GM19324 (cell line): Measurements from ENCODE around the gene TFCP2.
"Not testable (repeated sequence)": the region's sequence is repeated elsewhere in the genome, so short reads cannot be mapped to it uniquely, and the experiment has no call there.

Experiments used
- ATAC-seq: cut with Tn5 transposase; IDR thresholded peaks from one replicate; pipeline ENCODE4 v1.9.1; 2021; ENCODE audit warnings: mild to moderate bottlenecking, moderate library complexity; ENCODE audit not compliant: unreplicated experiment, low FRiP score

TFCP2 gene

DNA sequence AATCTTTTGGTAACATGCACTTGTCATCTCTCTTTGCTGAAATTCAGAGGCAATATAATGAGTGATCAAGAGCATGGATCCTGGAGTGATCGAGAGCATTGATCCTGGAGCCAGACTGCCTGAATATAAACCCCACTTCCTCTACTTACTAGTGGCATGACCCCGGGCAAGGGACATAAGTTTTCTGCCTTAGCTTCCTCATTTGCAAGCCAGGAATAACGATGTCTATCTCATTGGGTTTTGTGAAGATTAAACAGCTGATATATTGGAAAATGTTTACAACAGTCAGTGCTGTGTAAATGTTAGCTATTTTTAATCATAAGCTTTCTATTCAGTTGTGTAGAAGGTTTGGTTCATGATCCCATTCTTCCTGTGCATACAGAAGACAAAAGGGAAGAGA, 87.2 kb downstream of the TFCP2 start:
- no peak for ATAC-seq

- peak; percentile 95 for ATAC-seq
Observed at GRCh38 chr12:51083126-51083833, 89.7 kb downstream of the TFCP2 start, which contains the start of gene CSRNP2. Gene CSRNP2, minus strand, starts transcription at chr12:51083596. Its CDS starts 7,035 bp downstream, at chr12:51076561.

- ATAC-seq = no peak
Observed at GRCh38 chr12:51082561-51083125, 90.3 kb downstream of the TFCP2 start.

DNA sequence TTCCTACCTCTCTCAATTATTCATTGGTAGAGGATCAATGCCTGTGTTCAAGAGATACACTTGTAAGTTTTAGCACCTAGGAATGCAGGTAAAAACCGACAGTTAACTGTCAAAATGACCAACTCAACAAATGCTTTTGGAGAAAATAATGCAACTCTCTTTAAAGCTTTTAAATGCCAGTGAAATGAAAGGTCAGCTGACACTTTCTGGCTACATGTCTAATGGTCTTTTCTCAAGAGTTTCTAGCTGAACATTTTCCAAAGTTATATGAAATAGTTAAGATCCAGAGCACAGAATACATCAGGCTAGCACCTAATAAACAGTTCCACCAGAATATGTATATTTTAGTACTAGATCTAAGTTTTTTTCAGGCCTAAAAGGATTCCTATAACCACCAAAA, 91.5 kb downstream of the TFCP2 start:
- no peak for ATAC-seq

GRCh38 chr12:51080136-51080535, 92.8 kb downstream of the TFCP2 start:
- no peak for ATAC-seq

DNA sequence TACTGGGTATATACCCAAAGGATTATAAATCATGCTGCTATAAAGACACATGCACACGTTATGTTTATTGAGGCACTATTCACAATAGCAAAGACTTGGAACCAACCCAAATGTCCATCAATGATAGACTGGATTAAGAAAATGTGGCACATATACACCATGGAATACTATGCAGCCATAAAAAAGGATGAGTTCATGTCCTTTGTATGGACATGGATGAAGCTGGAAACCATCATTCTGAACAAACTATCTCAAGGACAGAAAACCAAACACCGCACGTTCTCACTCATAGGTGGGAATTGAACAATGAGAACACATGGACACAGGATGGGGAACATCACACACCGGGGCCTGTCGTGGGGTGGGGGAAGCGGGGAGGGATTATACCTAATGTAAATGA, 94.1 kb downstream of the TFCP2 start:
- ATAC-seq = not testable (repeated sequence)

DNA sequence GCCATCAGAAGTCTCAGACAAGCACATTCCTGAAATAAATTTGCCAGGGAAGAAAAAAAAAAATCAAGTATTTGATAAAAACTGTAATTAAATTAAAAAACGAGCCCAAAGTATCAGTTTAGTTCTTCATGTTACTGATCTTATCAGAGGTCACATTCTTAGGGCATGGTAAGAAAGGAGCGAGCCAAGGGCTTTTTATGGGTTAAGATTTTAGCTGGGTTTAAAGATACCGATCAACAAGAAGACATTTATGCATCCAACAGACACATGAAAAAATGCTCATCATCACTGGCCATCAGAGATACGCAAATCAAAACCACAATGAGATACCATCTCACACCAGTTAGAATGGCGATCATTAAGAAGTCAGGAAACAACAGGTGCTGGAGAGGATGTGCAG, 94.6 kb downstream of the TFCP2 start:
- not testable (repeated sequence) for ATAC-seq

DNA sequence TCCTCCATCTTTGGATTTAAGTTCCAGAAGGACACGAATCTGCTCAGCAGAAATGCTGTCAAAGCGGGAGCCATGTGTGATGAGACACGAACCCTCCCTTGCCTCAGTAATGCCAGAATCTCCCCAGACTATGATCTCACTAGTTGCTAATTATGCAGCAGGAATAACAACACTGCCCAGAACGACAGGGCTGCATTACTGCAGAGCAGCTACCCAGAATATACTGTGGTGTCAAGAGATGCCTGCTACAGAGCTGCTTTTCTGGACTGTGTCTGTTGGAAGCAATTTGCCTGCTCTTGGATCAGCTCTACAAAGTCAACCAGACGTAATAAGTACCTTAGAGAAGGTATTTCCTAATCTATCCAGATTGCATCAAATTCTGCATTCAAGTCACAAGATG, 95.0 kb downstream of the TFCP2 start:
- ATAC-seq = no peak

DNA sequence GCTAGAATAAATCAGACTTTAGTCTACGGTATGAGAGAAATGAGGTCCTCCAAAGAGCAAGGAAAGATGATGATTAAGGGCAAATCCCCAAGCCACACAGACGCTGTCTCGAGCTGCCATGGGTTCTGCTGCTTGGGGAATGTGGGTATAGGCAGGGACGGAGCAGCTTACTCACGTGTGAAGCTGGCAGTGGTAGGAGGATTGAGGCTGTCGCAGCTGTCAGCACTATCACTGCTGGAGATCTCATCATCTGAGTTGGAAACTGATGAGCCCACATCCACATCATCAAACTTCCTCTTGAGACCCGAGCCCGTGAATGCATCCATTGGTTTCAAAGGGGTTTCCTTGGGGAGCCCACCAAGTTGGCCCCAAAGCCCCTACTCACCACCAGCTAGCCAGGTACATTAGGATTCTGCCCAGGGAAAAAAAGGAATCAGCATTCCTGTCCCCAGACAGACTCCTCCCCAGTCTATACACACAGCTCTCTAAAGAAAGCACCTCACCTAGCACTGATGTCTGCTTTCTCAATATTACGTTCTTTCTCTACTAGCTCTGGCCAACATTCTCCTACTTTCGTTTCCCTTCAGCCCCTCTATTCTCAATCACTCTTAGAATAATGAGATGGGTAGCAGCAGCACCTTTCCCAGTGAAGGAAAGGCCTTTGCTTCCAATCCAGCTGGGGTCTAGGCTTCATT, 96.6 kb downstream of the TFCP2 start:
- ATAC-seq = no peak

- ATAC-seq = no peak
Observed at GRCh38 chr12:51075390-51075789, 97.5 kb downstream of the TFCP2 start.

DNA sequence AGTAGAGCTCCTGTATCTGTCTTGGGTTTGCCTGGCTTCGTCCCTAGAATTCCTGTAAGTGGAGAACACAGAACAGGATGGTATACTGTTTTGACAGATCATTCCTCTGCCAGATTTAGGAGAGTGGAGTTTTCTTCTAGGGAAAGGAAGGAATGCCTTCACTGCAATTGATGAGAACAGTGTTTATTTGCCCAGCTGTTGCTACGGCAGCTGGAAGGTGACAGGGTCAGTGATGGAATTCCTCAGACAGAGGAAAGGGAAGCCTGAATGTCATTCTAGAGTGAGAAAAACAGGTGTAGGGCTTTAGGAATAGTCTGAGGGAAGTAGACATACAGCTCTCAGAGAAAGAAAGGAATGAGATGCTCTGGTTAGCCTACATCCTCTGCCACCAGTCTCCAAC, 101.3 kb downstream of the TFCP2 start:
- no peak for ATAC-seq

GRCh38 chr12:51070004-51070403, 102.9 kb downstream of the TFCP2 start:
- ATAC-seq = no peak

- no peak for ATAC-seq
Observed at GRCh38 chr12:51067771-51068170, 105.2 kb downstream of the TFCP2 start.

- no peak for ATAC-seq
Observed at GRCh38 chr12:51067229-51067628, 105.7 kb downstream of the TFCP2 start.

GRCh38 chr12:51065530-51065929, 107.4 kb downstream of the TFCP2 start:
- no peak for ATAC-seq

- ATAC-seq = no peak
Observed at GRCh38 chr12:51062631-51063397, 110.1 kb downstream of the TFCP2 start.

DNA sequence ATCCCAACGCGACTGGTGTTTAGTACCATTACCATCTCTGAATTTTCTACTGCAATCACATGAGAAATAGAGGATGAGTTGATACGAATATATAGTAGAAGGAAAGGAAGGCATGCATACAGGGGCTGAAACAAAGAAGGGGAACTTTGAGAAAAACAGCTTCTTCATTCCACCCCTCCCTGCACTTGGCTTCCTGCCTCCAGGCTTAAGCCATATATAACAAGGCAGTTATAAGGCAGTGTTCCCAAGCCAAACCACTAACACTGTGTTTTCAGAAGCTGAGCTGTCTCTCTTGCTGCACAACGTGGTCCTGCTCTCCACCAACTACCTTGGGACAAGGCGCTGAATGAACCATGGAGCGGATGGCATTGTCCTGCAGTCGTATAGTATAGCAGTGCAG, 113.8 kb downstream of the TFCP2 start:
- ATAC-seq = no peak

DNA sequence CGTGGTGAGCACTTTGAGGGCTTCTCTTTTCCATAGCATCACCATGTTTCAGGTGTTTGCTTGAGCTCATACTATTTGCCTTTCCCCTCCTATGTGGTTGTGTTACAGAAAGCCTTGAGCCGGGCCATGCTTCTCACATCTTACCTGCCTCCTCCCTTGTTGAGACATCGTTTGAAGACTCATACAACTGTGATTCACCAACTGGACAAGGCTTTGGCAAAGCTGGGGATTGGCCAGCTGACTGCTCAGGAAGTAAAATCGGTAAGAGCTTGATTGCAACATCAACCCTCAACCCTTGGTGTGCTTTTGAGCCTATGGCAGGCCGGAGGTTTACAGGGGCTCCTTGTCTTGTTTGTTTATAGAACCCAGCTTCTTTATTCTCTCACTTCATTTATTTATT, 116.7 kb downstream of the TFCP2 start:
- no peak for ATAC-seq

DNA sequence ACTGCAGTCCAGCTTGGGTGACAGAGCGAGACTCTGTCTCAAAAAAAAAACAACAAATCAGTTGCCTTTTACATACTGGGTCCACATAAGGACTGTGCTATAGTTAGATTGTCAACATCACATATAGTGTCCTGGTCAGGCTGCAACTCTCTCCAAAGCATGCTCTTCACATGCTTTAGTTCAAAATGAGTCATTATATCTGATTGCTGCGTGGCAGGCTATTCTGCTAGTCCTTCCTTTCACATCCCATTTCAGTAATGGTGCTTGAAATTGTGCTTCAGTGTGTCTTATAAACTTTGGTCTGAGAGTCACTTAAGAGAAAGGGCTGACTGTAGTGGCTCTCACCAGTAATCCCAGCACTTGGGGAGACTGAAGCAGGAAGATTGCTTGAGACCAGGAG, 117.9 kb downstream of the TFCP2 start:
- no peak for ATAC-seq

- no peak for ATAC-seq
Observed at GRCh38 chr12:51051787-51052186, 121.1 kb downstream of the TFCP2 start.

GRCh38 chr12:51049525-51049924, 123.4 kb downstream of the TFCP2 start:
- no peak for ATAC-seq
